ENCODE measurements around the gene AGAP1.

Gene AGAP1

GRCh38 chr2:235507928-235508327 lies 14.1 kb downstream of the AGAP1 start:
- H3K4me3 ChIP-seq (ENCODE audit: low read depth, low read length), result no peak overlapping the region

DNA sequence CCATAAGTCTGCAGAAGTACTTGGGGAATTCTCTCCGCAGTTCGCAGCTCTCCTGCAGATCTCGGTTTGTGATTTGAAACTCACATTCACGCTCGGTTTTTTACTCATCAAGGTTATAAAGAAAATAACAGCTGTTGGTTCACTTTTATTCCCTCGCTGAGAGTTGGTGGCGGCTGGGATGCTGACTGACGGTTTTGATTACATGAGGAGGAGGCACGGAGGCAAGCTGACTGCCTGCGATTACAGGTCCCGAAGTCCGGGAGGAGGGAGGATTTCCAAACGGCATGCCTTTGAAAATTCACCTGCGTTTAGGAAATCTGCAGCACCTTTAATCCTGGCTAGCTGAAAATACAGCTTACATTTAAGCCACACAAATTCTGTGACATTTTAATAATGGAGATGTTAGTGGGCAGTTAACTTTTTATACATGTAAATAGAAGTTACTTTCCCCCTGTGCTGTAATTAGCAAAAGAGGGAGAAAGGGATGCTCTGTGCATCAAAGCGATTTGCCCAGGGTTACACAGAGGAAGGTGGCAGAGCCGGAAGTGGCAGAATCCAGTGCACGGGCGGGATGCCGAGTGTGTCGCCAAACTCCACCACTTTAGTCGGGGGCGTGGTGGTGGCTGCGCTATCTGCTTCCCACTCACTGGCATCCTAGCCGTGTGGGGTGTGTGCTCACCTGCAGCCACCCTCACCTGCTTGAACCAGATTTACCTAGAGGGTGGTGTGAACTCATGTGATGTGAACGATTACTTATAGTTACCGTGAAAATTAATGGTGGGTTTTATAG lies 14.7 kb downstream of the AGAP1 start:
- no peak overlapping the region for H3K4me3 ChIP-seq (ENCODE audit: low read depth, low read length)

- H3K4me3 ChIP-seq (ENCODE audit: low read depth, low read length), result no peak overlapping the region
Measured at GRCh38 chr2:235510318-235510717, 16.5 kb downstream of the AGAP1 start.

GRCh38 chr2:235511187-235511661 lies 17.4 kb downstream of the AGAP1 start:
- H3K4me3 ChIP-seq (ENCODE audit: low read depth, low read length), result no peak overlapping the region

DNA sequence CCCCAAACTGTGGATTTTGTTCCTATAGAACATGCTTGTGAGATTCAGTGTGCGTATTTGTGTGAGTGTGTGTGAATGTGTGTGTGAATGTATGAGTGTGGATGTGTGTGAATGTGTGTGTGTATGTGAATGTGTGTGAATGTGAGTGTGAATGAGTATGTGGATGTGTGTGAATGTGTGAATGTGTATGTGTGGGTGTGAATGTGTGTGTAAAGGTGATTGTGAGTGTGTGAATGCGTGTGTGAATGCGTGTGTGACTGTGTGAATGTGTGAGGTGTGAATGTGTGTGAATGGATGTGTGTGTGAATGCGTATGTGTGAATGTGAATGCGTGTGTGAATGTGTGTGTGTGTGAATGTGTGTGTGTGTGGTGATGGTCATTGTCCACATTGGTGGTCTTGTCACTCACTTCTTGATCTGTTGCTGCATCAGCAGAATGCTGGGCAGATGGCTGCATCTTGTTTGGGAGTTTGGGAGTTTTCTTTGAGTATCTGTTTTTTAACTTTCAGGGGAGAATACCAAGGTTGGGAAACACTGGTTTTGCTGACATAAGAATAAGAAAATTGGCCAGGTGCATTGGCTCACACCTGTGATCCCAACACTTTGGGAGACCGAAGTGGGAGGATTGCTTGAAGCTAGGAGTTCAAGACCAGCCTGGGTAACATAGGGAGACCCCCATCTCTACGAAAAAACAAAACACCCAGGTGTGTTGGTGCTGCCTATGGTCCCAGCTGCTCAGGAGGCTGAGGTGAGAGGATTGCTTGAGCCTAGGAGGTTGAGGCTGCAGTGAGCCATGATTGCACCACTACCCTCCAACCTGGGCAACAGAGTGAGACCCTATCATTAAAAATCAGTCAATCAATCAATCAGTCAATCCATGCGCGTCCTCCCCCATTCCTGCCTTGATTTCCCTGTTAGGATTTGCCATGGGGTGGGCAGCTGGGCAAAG lies 18.2 kb downstream of the AGAP1 start:
- no peak overlapping the region for H3K4me3 ChIP-seq (ENCODE audit: low read depth, low read length)

DNA sequence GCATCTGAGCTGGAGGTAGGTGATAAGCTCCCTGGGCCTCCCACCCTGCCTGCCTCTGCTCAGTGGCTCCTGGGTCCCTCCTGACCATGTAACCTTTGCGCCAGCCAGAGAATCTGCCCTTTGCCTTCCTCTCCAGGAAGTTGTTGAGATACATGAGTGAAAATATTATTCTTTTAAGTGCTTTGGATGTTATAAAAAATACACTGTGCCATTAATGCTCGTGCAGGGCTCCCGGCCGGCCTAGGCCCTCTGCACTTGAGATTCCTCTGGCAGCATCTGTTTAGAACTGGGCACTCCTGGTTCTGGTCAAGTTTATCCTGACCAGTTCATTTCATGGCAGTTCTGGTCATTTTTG lies 18.8 kb downstream of the AGAP1 start:
- H3K4me3 ChIP-seq (ENCODE audit: low read depth, low read length), result no peak overlapping the region

DNA sequence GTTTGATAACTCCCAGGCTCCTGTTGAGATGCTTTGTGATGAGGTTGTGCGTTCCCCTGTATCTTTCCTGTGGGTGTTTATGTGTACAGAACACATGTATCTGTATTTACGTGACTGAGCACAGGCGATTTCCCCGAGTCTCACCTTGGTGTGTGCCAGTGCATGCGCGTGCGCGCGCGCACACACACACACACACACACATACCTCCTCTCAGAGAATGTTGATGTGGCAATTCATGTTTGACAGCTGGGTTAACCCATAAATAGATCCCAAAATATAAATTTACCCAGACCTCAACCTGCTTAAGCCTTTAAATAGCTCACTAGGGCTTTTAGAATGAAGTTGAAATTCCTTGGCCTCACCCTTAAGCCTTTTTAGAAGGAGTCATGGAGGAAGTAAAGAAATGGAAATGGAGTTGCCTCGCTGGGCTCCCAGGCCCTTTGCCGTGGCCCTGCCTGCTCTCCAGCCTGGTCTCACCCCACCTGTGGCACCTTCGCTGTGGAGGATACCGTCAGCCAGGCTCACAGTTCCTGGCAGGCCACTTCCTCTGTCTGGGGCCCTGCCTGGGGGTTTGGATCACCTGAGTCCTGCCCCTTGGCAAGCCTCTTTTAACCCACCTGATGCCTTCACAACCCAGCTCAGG lies 20.3 kb downstream of the AGAP1 start:
- no peak overlapping the region for H3K4me3 ChIP-seq (ENCODE audit: low read depth, low read length)

DNA sequence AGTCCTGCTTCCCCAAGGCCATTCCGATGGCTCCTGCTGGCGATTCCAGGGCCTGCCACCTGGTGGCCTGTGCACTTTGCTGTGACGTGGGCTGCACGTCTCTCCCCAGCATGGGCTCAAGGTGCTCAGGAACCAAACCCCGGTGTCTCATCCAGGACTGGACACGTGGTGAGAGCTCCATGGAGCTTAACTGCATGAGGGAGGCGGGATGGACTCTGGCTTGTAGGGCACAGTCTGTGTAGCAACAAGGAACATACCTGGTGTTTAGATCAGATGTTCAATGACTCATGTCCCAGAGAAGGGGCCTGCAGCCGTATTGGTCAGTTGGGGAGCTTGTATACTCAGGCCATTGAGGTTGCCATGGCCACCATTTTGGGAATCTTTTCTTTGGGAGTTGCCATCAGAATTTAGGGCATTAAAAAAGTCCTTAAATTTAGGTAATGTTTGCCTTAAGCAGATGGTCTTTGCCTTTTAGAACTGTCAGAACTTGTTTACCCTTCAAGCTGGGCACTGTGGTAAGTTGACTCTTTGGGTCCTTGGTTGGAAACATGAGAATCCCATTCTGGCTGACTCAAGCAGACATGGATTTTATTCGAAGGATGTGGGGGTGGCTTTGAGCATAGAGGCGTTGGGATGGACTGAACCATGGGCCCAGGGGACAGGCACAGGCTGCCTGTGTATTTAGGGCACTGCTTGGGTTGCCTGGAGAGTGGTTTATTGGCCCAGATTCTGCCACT lies 21.0 kb downstream of the AGAP1 start:
- H3K4me3 ChIP-seq (ENCODE audit: low read depth, low read length), result no peak overlapping the region

DNA sequence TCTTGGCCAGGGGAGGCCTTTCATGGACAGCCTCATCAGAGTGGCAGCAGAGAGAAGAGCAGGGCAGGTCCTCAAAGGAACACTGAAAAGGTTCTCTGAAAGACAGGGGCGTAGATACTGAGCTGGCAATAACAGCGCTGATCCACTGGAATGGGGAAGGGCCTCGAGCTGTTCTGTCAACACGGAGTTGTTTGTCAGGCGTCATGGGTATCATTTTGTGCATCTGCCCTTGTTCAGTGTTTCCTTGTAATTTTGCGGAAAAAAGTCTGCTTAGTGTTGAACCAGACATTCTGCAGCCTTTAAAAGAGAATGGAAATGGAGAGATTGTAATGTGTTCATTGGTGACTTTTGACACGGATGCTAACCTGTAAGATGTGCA lies 21.5 kb downstream of the AGAP1 start:
- no peak overlapping the region for H3K4me3 ChIP-seq (ENCODE audit: low read depth, low read length)

DNA sequence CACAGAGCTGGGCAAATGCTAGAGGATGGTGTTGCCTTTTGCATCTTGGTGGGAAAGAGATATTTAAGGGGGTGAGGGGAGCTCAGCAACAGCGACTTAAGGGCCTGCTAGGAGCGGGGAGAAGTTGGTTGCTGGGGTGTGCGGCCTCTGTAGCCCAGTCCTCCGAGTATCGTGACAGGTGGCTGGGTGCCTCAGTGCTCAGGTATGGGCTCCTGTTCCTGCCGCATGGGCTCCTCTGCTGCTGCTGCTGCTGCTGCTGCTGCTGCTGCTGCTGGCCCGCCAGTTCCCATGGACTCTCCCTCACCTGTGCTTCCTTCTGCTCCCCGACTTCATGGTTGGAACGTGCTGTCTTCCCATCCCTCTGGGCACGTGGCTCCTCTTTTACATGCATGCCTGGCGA lies 22.0 kb downstream of the AGAP1 start:
- H3K4me3 ChIP-seq (ENCODE audit: low read depth, low read length), result no peak overlapping the region

DNA sequence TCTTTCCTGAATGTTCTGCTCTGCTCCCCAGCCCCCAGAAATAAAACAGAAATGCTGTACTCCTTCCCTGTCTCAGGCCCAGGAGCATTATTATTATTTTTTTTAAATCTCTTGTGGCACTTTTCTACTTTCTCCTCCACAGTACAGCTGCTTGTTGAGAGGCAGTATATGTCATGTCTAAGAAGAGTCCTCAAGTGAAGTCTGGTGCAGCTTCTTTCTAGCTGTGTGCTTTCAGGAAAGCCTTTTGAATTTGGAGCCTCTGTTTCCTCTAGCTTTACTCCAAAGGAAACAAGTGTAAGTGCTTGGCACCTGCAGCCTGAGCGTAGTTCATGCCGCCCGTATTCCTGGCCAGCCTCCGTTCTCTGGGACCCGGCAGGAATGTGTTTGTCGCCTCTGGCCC lies 22.4 kb downstream of the AGAP1 start:
- no peak overlapping the region for H3K4me3 ChIP-seq (ENCODE audit: low read depth, low read length)

GRCh38 chr2:235518322-235519090 lies 24.7 kb downstream of the AGAP1 start:
- no peak overlapping the region for H3K4me3 ChIP-seq (ENCODE audit: low read depth, low read length)

DNA sequence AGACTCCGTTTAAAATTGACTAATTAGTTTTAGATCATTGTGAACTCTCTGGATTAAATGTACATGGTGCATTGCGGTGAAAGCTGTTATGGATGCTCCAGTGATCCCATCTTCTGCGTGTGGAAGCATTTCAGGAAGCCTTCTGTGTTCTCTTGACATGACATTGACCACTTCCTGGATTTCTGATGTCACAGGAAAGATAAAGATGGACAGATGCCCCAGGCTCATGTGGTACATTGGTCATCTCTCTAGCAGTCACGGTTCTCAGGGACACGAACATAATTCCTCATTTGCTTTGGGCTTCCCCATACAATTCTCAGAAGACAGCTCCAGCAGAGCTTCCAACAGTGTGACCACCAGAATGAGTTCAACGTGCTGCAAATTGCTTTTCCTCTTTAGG lies 26.9 kb downstream of the AGAP1 start:
- H3K4me3 ChIP-seq (ENCODE audit: low read depth, low read length), result no peak overlapping the region

DNA sequence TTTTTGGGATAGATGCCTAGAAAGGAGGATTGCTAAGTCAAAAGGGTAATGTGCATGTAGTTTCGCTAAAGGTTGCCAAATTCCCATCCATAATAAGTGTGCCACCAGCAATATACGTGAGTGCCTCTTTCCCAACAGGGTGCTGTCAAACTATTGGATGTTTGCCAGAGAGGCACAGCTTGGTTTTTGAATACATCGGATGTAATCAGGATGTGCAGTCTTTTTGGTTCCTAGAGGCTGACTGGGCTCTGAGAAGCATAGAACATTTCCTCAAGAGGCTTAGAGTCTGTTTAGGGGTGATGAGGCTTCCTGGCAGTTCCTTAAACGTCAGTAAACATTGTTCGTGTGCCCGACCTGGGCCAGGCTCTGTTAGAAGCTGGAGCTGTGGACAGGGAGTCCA lies 28.0 kb downstream of the AGAP1 start:
- no peak overlapping the region for H3K4me3 ChIP-seq (ENCODE audit: low read depth, low read length)

- no peak overlapping the region for H3K4me3 ChIP-seq (ENCODE audit: low read depth, low read length)
Measured at GRCh38 chr2:235523021-235523420, 29.2 kb downstream of the AGAP1 start.

DNA sequence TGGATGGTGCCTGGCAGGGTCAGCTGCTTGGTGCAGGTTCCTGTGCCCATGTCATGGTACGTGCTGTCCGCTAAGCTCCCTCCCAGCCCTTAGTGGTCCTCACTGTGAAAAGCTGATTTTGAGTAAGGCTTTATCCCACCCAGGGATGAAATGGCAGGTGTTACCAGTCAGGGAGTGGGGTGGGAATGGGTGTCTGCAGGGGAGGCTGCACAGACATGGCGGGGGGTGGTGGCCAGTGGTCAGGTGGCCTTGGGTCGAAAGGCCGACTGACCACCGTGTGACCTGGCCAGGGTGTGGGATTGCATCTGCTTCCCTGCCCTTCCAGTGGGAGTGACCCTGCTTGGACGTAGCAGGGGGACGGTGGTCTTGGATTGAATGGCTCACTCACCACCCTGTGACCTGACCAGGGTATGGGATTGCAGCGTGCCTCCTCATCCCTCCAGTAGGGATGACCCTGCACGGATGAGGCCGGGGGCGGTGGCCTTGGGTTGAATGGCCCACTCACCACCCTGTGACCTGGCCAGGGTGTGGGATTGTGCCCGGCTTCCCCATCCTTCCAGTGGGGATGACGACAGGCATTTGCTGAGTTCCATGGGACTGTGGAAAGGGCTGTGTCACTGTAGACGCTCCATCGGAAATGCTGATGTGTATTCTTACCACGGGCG lies 29.8 kb downstream of the AGAP1 start:
- H3K4me3 ChIP-seq (ENCODE audit: low read depth, low read length), result no peak overlapping the region

GRCh38 chr2:235526166-235526565 lies 32.3 kb downstream of the AGAP1 start:
- no peak overlapping the region for H3K4me3 ChIP-seq (ENCODE audit: low read depth, low read length)

DNA sequence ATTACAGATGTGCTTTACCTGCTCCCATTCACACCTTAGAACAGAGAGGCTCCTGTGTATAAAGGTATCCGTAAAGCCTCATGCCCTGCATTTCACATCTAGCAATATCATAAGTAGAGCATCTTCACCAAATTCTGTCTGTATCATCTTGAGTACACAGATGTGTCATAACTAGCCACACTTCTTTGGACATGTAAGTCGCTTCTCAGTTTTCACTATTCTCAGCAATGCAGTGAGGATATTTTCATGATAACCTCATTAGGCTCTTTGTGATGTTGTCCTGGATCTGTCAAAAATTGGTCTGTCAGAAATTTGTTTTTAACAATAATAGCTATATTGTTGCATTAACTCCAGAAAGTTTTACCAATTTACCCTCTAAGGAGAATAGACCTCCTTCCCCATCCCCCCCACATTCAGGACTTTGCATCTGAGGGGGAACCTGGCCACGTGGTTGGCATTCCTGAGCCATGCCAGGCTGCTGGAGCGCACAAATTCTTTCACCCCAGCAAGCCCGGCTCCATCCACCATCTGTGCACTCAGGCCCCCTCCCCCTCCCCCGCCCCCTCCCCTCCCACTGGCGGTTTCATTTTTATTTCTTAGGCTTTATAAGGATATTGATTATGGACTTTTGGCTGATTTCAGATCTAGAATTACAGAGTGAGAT lies 34.1 kb downstream of the AGAP1 start:
- H3K4me3 ChIP-seq (ENCODE audit: low read depth, low read length), result no peak overlapping the region

GRCh38 chr2:235529621-235530020 lies 35.8 kb downstream of the AGAP1 start:
- H3K4me3 ChIP-seq (ENCODE audit: low read depth, low read length), result no peak overlapping the region

Data from iPS-11a (cell line).